ENCODE data around the gene H2BK1.

DNA sequence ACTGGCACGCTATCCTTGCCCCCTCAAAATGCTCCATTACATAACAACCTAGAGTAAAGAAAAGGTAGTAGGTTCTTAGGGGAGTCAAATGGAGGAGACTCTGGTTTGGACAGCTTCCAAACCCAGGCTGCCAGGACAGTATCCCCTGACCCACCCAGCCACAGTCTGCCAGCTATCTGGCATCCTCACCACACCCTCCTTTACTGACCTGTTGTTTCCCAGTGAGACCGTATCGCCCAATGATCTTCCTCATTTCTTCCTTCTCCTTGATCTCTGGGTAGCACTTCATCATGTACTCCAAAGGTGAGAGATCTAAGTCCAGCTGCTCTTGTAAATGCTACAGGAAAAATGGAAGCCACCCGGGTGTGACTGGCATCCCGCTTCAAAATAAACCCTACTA lies 5.1 kb upstream of the H2BK1 start:
- TF ChIP-seq, protein P1, sequence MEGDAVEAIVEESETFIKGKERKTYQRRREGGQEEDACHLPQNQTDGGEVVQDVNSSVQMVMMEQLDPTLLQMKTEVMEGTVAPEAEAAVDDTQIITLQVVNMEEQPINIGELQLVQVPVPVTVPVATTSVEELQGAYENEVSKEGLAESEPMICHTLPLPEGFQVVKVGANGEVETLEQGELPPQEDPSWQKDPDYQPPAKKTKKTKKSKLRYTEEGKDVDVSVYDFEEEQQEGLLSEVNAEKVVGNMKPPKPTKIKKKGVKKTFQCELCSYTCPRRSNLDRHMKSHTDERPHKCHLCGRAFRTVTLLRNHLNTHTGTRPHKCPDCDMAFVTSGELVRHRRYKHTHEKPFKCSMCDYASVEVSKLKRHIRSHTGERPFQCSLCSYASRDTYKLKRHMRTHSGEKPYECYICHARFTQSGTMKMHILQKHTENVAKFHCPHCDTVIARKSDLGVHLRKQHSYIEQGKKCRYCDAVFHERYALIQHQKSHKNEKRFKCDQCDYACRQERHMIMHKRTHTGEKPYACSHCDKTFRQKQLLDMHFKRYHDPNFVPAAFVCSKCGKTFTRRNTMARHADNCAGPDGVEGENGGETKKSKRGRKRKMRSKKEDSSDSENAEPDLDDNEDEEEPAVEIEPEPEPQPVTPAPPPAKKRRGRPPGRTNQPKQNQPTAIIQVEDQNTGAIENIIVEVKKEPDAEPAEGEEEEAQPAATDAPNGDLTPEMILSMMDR (IDR thresholded peaks at IDR 0.05), result no peak
- TF ChIP-seq ZFX (IDR thresholded peaks at IDR 0.05; ENCODE audit: borderline replicate concordance), result no peak

All from 22Rv1 (cell line).